Measurements from ENCODE around the gene EXOC2. TPM values are rescaled to one million over a fixed set of nuclear protein-coding genes. Genes with fewer than 3 reads are reported as not detected.

EXOC2 gene
- total and polyA plus RNA-seq, 10 of the 15 experiments (the other 5 are each of a cell fraction or from before 2014, with no cell fraction given) = 8.7 to 32.8 (median 20.7) TPM

- no peaks in the 10 kb centered on the region for H3K27me3 ChIP-seq (replicated peaks in 1 of 2; ENCODE audit: control insufficient read depth in 2 of 2, insufficient read depth in 2 of 2, low read length in 1 of 2)
- no peak for DNase-seq (ENCODE audit: low read depth, low spot score)
- WGBS (ENCODE audit: insufficient coverage, insufficient replicate concordance, low lambda C conversion rate, missing lambda C conversion rate) = 89% methylated on average over 3 of the region's 3 CpGs
These were observed 16.6 kb upstream of the EXOC2 start for GRCh38 chr6:709471-710056.

More at GRCh38 chr6:709471-710056, 16.6 kb upstream of the EXOC2 start:
- FAIRE-seq (no peak), ATAC-seq (no peak)
- no TSS peak for BruUV-seq (replicated peaks)
- ChIA-PET RAD21 (ENCODE audit: unreplicated experiment) (interaction anchor here (1.4 kb wide), 1 partner anchor 116 kb away, joined by 4 read pairs; no protein-coding TSS in a partner anchor), POLR2A (no interaction called here), SMC1A (ENCODE audit: uncharacterized antibody, unreplicated experiment) (interaction anchor here (1.3 to 3.1 kb wide), 4 partner anchors 11 to 38 kb away, joined by 3 to 8 read pairs (median 4); no protein-coding TSS in a partner anchor), CTCF (interaction anchor here (0.6 to 4.2 kb wide), 6 partner anchors 9 to 115 kb away, joined by 3 to 49 read pairs (median 3); no protein-coding TSS in a partner anchor)
- Histone ChIP-seq H2AFZ (ENCODE audit: control insufficient read depth, low read depth, low read length) (no peak overlapping the region), H3K79me2 (ENCODE audit: control insufficient read depth, insufficient read depth, low read length) (no peaks in the 10 kb centered on the region; the same call in 1 of the 2 replicates), H3K4me3 (peak overlapping the region; percentile 70), H3K9ac (ENCODE audit: control insufficient read depth, insufficient read depth, low read length) (no peak overlapping the region), H3K9me3 (replicated peaks; ENCODE audit: control insufficient read depth, insufficient read depth, low read length) (no peaks in the 10 kb centered on the region), H4K20me1 (ENCODE audit: control insufficient read depth, insufficient read depth) (no peaks in the 10 kb centered on the region), H3K36me3 (ENCODE audit: control insufficient read depth in 2 of 2, insufficient read depth in 2 of 2, low read length in 1 of 2) (no peaks in the 10 kb centered on the region), H3K4me2 (ENCODE audit: control insufficient read depth, insufficient read depth) (peak overlapping the region; percentile 2; the same call in 1 of the 2 replicates), H3K4me1 (ENCODE audit: control insufficient read depth, insufficient read depth, low read length) (peaks cover 8% of the 10 kb centered on the region), H3K27ac (ENCODE audit: control insufficient read depth, insufficient read depth) (no peak overlapping the region)
- TF ChIP-seq PKNOX1 (IDR thresholded peaks at IDR 0.05) (0 out of 2 replicates have a peak, but pooled peaks have one; percentile 15), SKIL (IDR thresholded peaks at IDR 0.05; ENCODE audit: low read depth, poor library complexity, severe bottlenecking) (no peak), KAT2A (conservative IDR thresholded peaks at IDR 0.05; ENCODE audit: control insufficient read depth, low read depth, low read length) (no peak), NFIC (IDR thresholded peaks at IDR 0.05; ENCODE audit: low read depth, low read length) (no peak), ZBTB33 (IDR thresholded peaks at IDR 0.05) (no peak), CUX1 (IDR thresholded peaks at IDR 0.05; ENCODE audit: insufficient replicate concordance, low read depth, low read length) (no peak)
- in situ Hi-C loops (cut with MboI) (no loop called here), intact Hi-C loops (cut with micrococcal nuclease; ENCODE audit: unreplicated experiment) (loop anchor here (5.0 kb wide), 1 partner anchor 522 kb away; no protein-coding TSS in a partner anchor)
